Fibroblast of the aortic adventitia (primary cell): ENCODE data around the gene LENG8. TPM values are rescaled to one million over a fixed set of nuclear protein-coding genes. Genes with fewer than 3 reads are reported as not detected.
"Not testable (repeated sequence)": the region's sequence is repeated elsewhere in the genome, so short reads cannot be mapped to it uniquely, and the experiment has no call there.

Experiments
- DNase-seq: peaks from one replicate; pipeline ENCODE4 v3.0.0-alpha.2; 2010; ENCODE audit warnings: low read depth
- H3K4me3 ChIP-seq: 2 replicates; pipeline ENCODE4 v1.5.1; 2011; ENCODE audit warnings: low read depth, mild to moderate bottlenecking, control low read depth, low read length, moderate library complexity
- CTCF ChIP-seq: IDR thresholded peaks from 2 replicates; pipeline ENCODE4 v1.5.1; 2011; ENCODE audit warnings: mild to moderate bottlenecking, low read length, control low read depth, inconsistent platforms; ENCODE audit not compliant: insufficient read depth
- total RNA-seq: library from RNA; depleted of rRNA; stranded (reverse); fragments of >200 nt; gene quantifications from 2 replicates; pipeline ENCODE4 v1.2.3, GENCODE V29; 2012; ENCODE audit warnings: low replicate concordance

Gene LENG8
- total RNA-seq, 1 donor = 41.7 TPM

GRCh38 chr19:54481326-54481930 lies 32.4 kb downstream of the LENG8 start:
- H3K4me3 ChIP-seq = no peak overlapping the region
- peak; percentile 45 for DNase-seq
- TF ChIP-seq CTCF = peak; percentile 79

- no peak overlapping the region for H3K4me3 ChIP-seq
- DNase-seq = no peak
- no peak for TF ChIP-seq CTCF
These were observed 33.9 kb downstream of the LENG8 start for GRCh38 chr19:54482889-54483288.

- no peak for DNase-seq
- H3K4me3 ChIP-seq = no peak overlapping the region
- no peak for TF ChIP-seq CTCF
These were observed 35.5 kb downstream of the LENG8 start for GRCh38 chr19:54484451-54484850.

GRCh38 chr19:54485851-54486250 lies 36.9 kb downstream of the LENG8 start:
- H3K4me3 ChIP-seq = no peak overlapping the region
- peak; percentile 58 for DNase-seq
- TF ChIP-seq CTCF = no peak

- TF ChIP-seq CTCF = no peak
- no peak for DNase-seq
- H3K4me3 ChIP-seq = no peak overlapping the region
These were observed 40.3 kb downstream of the LENG8 start for GRCh38 chr19:54489341-54489740.

GRCh38 chr19:54489766-54490165 lies 40.8 kb downstream of the LENG8 start:
- no peak for TF ChIP-seq CTCF
- no peak overlapping the region for H3K4me3 ChIP-seq
- DNase-seq = no peak

- DNase-seq = no peak
- TF ChIP-seq CTCF = no peak
- no peak overlapping the region for H3K4me3 ChIP-seq
These were observed 43.6 kb downstream of the LENG8 start for GRCh38 chr19:54492568-54492967.

- not testable (repeated sequence) for H3K4me3 ChIP-seq, DNase-seq
These were observed 44.1 kb downstream of the LENG8 start for GRCh38 chr19:54493056-54493455.
